ENCODE data around the gene GORASP1. TPM values are rescaled to one million over a fixed set of nuclear protein-coding genes. Genes with fewer than 3 reads are reported as not detected.

GORASP1 gene
- total and polyA plus RNA-seq, 10 donors = 20.6 to 74.5 (median 62.2) TPM

DNA sequence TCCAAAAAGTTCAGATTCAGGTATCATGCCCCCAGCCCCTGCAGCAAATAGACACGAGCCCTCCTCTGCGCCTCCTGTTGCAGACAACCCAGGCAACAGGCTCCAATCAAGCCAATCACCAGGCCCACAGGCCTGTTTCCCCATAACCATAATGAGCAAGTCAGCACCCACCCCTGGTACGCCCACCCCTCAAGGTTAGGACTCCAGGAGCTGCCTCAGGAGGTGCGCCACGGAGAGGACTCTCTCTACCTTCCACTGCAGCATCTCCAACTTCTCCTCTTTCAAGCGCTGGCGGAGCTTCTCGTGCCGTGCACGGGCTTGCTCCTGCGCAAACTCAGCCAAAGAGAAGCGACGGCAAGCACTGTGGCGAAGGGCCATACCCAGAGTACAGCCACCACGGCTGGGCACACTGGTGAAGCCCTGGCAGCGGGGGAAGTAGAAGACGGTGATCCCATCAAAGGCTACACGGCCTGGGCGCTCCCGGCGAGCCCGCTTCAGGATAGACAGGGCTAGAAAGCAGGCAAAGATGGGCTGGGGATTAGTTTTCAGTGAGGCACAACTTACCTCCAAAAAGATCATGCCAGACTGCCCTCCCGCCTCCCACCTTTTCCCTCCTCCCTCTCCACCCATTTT, 37.4 kb upstream of the GORASP1 start:
- H3K36me3 ChIP-seq = peaks cover 5 to 68% (median 43%) of the 10 kb centered on the region in 6 donors
- H3K27me3 ChIP-seq (replicated peaks in 1 of 7) = no peaks in the 10 kb centered on the region
- DNase-seq = peak; percentile 75
- no peak overlapping the region for H3K27ac ChIP-seq
- no peak overlapping the region for H3K4me3 ChIP-seq
- H3K9me3 ChIP-seq = no peaks in the 10 kb centered on the region
- peaks cover 66 to 99% (median 92%) of the 10 kb centered on the region in 6 donors for H3K4me1 ChIP-seq
- 95 to 97% (median 97%) methylated on average over 23 of the region's 23 CpGs for WGBS, 5 donors
- TF ChIP-seq POLR2A (IDR thresholded peaks at IDR 0.05) (no peak), POLR2AphosphoS5 (IDR thresholded peaks at IDR 0.05) (peak in 2 of 3 donors; percentile 17 to 71)
- intact Hi-C loops (cut with DNase I; ENCODE audit: low total_unique reads) = no loop called here

- no peak for DNase-seq
- intact Hi-C loops (cut with DNase I; ENCODE audit: low total_unique reads) = no loop called here
- H3K36me3 ChIP-seq = peaks cover 5 to 75% (median 43%) of the 10 kb centered on the region in 6 donors
- H3K9me3 ChIP-seq = no peaks in the 10 kb centered on the region
- TF ChIP-seq POLR2AphosphoS5 (IDR thresholded peaks at IDR 0.05) = peak in 2 of 3 donors; percentile 4 to 67
- no peak for TF ChIP-seq CTCF (IDR thresholded peaks at IDR 0.05 in 8 of 11, conservative IDR thresholded peaks at IDR 0.05 in 3 of 11)
- 87 to 94% (median 89%) methylated on average over 8 to 20 of the region's 20 CpGs for whole genome bisulfite sequencing, 5 donors
- peaks cover 60 to 93% (median 86%) of the 10 kb centered on the region in 6 donors for H3K4me1 ChIP-seq
- H3K27ac ChIP-seq = peak overlapping the region in 1 of 8 donors; percentile 81
- H3K4me3 ChIP-seq = no peak overlapping the region
- H3K27me3 ChIP-seq (replicated peaks in 1 of 7) = no peaks in the 10 kb centered on the region
Measured at GRCh38 chr3:39144095-39144747, 36.8 kb upstream of the GORASP1 start.

GRCh38 chr3:39143051-39143885, 35.8 kb upstream of the GORASP1 start:
- no peaks in the 10 kb centered on the region for H3K9me3 ChIP-seq
- peak overlapping the region in 6 of 8 donors; percentile 62 to 81 (median 74) for H3K27ac ChIP-seq
- TF ChIP-seq POLR2AphosphoS5 (IDR thresholded peaks at IDR 0.05) (peak; percentile 49 to 77 (median 66)), CTCF (IDR thresholded peaks at IDR 0.05 in 8 of 11, conservative IDR thresholded peaks at IDR 0.05 in 3 of 11) (no peak), POLR2A (IDR thresholded peaks at IDR 0.05) (no peak)
- H3K4me1 ChIP-seq = peaks cover 50 to 88% (median 76%) of the 10 kb centered on the region in 6 donors
- DNase-seq = no peak
- peaks cover 5 to 82% (median 43%) of the 10 kb centered on the region in 6 donors for H3K36me3 ChIP-seq
- 69 to 85% (median 73%) methylated on average over 11 to 14 of the region's 14 CpGs for WGBS, 5 donors
- no peaks in the 10 kb centered on the region for H3K27me3 ChIP-seq (replicated peaks in 1 of 7)
- intact Hi-C loops (cut with DNase I; ENCODE audit: low total_unique reads) = no loop called here
- no peak overlapping the region for H3K4me3 ChIP-seq

GRCh38 chr3:39142067-39142466, 34.6 kb upstream of the GORASP1 start:
- 38 to 85% (median 56%) methylated on average over 5 of the region's 5 CpGs for WGBS, 5 donors
- no peak for DNase-seq
- Histone ChIP-seq H3K27me3 (replicated peaks in 1 of 7) (no peaks in the 10 kb centered on the region), H3K27ac (peak overlapping the region in 6 of 8 donors; percentile 62 to 81 (median 74)), H3K36me3 (peaks cover 5 to 94% (median 45%) of the 10 kb centered on the region in 6 donors), H3K9me3 (no peaks in the 10 kb centered on the region), H3K4me1 (peaks cover 38 to 76% (median 66%) of the 10 kb centered on the region in 6 donors), H3K4me3 (no peak overlapping the region)
- TF ChIP-seq POLR2A (IDR thresholded peaks at IDR 0.05) (no peak), POLR2AphosphoS5 (IDR thresholded peaks at IDR 0.05) (peak; percentile 67 to 76 (median 68)), CTCF (IDR thresholded peaks at IDR 0.05 in 8 of 11, conservative IDR thresholded peaks at IDR 0.05 in 3 of 11) (no peak)
- intact Hi-C loops (cut with DNase I; ENCODE audit: low total_unique reads) = no loop called here

Data from spleen (tissue), 11 donors.